BLaER1 (cell line): ENCODE data around the gene OGA.

Experiments used
- H3K27ac ChIP-seq: shearing (Covaris generic); formaldehyde crosslinking; 2 replicates; pipeline ENCODE4 v1.8.1; 2022
- H3K27me3 ChIP-seq: shearing (Covaris generic); formaldehyde crosslinking; 2 replicates; pipeline ENCODE4 v1.8.1; 2022
- H3K36me3 ChIP-seq: shearing (Covaris generic); formaldehyde crosslinking; 2 replicates; pipeline ENCODE4 v1.8.1; 2022
- H3K4me1 ChIP-seq: shearing (Covaris generic); formaldehyde crosslinking; 2 replicates; pipeline ENCODE4 v1.8.1; 2022
- H3K4me2 ChIP-seq: shearing (Covaris generic); formaldehyde crosslinking; 2 replicates; pipeline ENCODE4 v1.8.1; 2022
- H3K4me3 ChIP-seq: shearing (Covaris generic); formaldehyde crosslinking; 2 replicates; pipeline ENCODE4 v1.8.1; 2022
- H3K9ac ChIP-seq: shearing (Covaris generic); formaldehyde crosslinking; 2 replicates; pipeline ENCODE4 v1.8.1; 2022
- H3K9me3 ChIP-seq: shearing (Covaris generic); formaldehyde crosslinking; 2 replicates; pipeline ENCODE4 v1.8.1; 2022
- H4K20me1 ChIP-seq: shearing (Covaris generic); formaldehyde crosslinking; 2 replicates; pipeline ENCODE4 v1.8.1; 2022
- Cebpa-rat ChIP-seq: shearing (Covaris generic); IDR thresholded peaks from 2 replicates; pipeline ENCODE4 v1.8.1; 2022

Gene OGA

GRCh38 chr10:101827919-101828600, 9.8 kb upstream of the OGA start:
- Histone ChIP-seq H3K9me3 (no peaks in the 10 kb centered on the region), H3K27me3 (no peaks in the 10 kb centered on the region), H3K36me3 (peaks cover 5% of the 10 kb centered on the region; the same call in 1 of the 2 replicates), H3K4me3 (no peak overlapping the region), H3K9ac (no peak overlapping the region), H3K4me1 (peaks cover 47% of the 10 kb centered on the region), H4K20me1 (peaks cover 5% of the 10 kb centered on the region; the same call in 1 of the 2 replicates), H3K4me2 (peak overlapping the region; percentile 88; the same call in 1 of the 2 replicates), H3K27ac (no peak overlapping the region)
- TF ChIP-seq Cebpa-rat, result no peak

GRCh38 chr10:101826852-101827434, 8.7 kb upstream of the OGA start:
- peak overlapping the region; percentile 2; the same call in 1 of the 2 replicates for H3K4me2 ChIP-seq
- H3K9ac ChIP-seq, result no peak overlapping the region
- no peak for TF ChIP-seq Cebpa-rat
- peaks cover 5% of the 10 kb centered on the region; the same call in 1 of the 2 replicates for H4K20me1 ChIP-seq
- H3K4me3 ChIP-seq, result no peak overlapping the region
- no peaks in the 10 kb centered on the region for H3K9me3 ChIP-seq
- peaks cover 5% of the 10 kb centered on the region; the same call in 1 of the 2 replicates for H3K36me3 ChIP-seq
- H3K4me1 ChIP-seq, result peaks cover 42% of the 10 kb centered on the region
- H3K27ac ChIP-seq, result no peak overlapping the region
- H3K27me3 ChIP-seq, result no peaks in the 10 kb centered on the region

- Histone ChIP-seq H3K9me3 (no peaks in the 10 kb centered on the region), H4K20me1 (0 out of 2 replicates have a peak, but pooled peaks cover under 1% of the 10 kb centered on the region), H3K36me3 (peaks cover 5% of the 10 kb centered on the region; the same call in 1 of the 2 replicates), H3K27ac (no peak overlapping the region), H3K9ac (no peak overlapping the region), H3K4me1 (peaks cover 34% of the 10 kb centered on the region), H3K4me3 (no peak overlapping the region), H3K4me2 (no peak overlapping the region), H3K27me3 (no peaks in the 10 kb centered on the region)
- no peak for TF ChIP-seq Cebpa-rat
These were observed 6.5 kb upstream of the OGA start for GRCh38 chr10:101824736-101825135.

- Histone ChIP-seq H3K27ac (peak overlapping the region; percentile 94), H3K4me2 (peak overlapping the region; percentile 97), H4K20me1 (peaks cover 41% of the 10 kb centered on the region), H3K9ac (peak overlapping the region; percentile 78), H3K9me3 (no peaks in the 10 kb centered on the region), H3K27me3 (no peaks in the 10 kb centered on the region), H3K4me1 (peaks cover 36% of the 10 kb centered on the region), H3K36me3 (no peaks in the 10 kb centered on the region), H3K4me3 (peak overlapping the region; percentile 97)
- TF ChIP-seq Cebpa-rat, result no peak
These were observed 809 bp upstream of the OGA start for GRCh38 chr10:101818872-101819633.

GRCh38 chr10:101817337-101818118, 716 bp downstream of the OGA start:
- TF ChIP-seq Cebpa-rat, result no peak
- peak overlapping the region; percentile 94 for H3K9ac ChIP-seq
- H3K4me2 ChIP-seq, result peak overlapping the region; percentile 89
- H3K4me1 ChIP-seq, result peaks cover 39% of the 10 kb centered on the region
- H3K4me3 ChIP-seq, result peak overlapping the region; percentile 97
- no peaks in the 10 kb centered on the region for H3K9me3 ChIP-seq
- peaks cover 56% of the 10 kb centered on the region for H4K20me1 ChIP-seq
- peaks cover 9% of the 10 kb centered on the region for H3K36me3 ChIP-seq
- no peaks in the 10 kb centered on the region for H3K27me3 ChIP-seq
- peak overlapping the region; percentile 94 for H3K27ac ChIP-seq

GRCh38 chr10:101816913-101817336, 1.3 kb downstream of the OGA start:
- Histone ChIP-seq H4K20me1 (peaks cover 62% of the 10 kb centered on the region), H3K4me3 (peak overlapping the region; percentile 97), H3K27me3 (no peaks in the 10 kb centered on the region), H3K4me1 (peaks cover 39% of the 10 kb centered on the region), H3K9ac (peak overlapping the region; percentile 94), H3K36me3 (peaks cover 15% of the 10 kb centered on the region), H3K9me3 (no peaks in the 10 kb centered on the region), H3K4me2 (peak overlapping the region; percentile 89), H3K27ac (peak overlapping the region; percentile 94)
- TF ChIP-seq Cebpa-rat, result no peak

GRCh38 chr10:101816376-101816775, 1.9 kb downstream of the OGA start:
- H3K27ac ChIP-seq, result peak overlapping the region; percentile 94
- H3K9me3 ChIP-seq, result no peaks in the 10 kb centered on the region
- peaks cover 39% of the 10 kb centered on the region for H3K4me1 ChIP-seq
- peak overlapping the region; percentile 97 for H3K4me3 ChIP-seq
- H4K20me1 ChIP-seq, result peaks cover 68% of the 10 kb centered on the region
- peak overlapping the region; percentile 94 for H3K9ac ChIP-seq
- H3K4me2 ChIP-seq, result peak overlapping the region; percentile 89
- peaks cover 19% of the 10 kb centered on the region for H3K36me3 ChIP-seq
- H3K27me3 ChIP-seq, result no peaks in the 10 kb centered on the region
- TF ChIP-seq Cebpa-rat, result no peak

- H3K4me3 ChIP-seq, result peak overlapping the region; percentile 97
- no peaks in the 10 kb centered on the region for H3K27me3 ChIP-seq
- H3K27ac ChIP-seq, result no peak overlapping the region
- peaks cover 86% of the 10 kb centered on the region for H4K20me1 ChIP-seq
- peaks cover 38% of the 10 kb centered on the region for H3K36me3 ChIP-seq
- H3K4me2 ChIP-seq, result peak overlapping the region; percentile 89
- peak overlapping the region; percentile 94; the same call in 1 of the 2 replicates for H3K9ac ChIP-seq
- H3K9me3 ChIP-seq, result no peaks in the 10 kb centered on the region
- peaks cover 27% of the 10 kb centered on the region for H3K4me1 ChIP-seq
- no peak for TF ChIP-seq Cebpa-rat
These were observed 3.7 kb downstream of the OGA start for GRCh38 chr10:101814466-101815071.

- H4K20me1 ChIP-seq, result peaks cover 100% of the 10 kb centered on the region
These were observed 5.6 kb downstream of the OGA start for GRCh38 chr10:101812606-101813005.

More at GRCh38 chr10:101812606-101813005, 5.6 kb downstream of the OGA start:
- peaks cover 57% of the 10 kb centered on the region for H3K36me3 ChIP-seq
- no peak overlapping the region for H3K27ac ChIP-seq
- peaks cover 19% of the 10 kb centered on the region for H3K4me1 ChIP-seq
- no peak overlapping the region for H3K9ac ChIP-seq
- no peaks in the 10 kb centered on the region for H3K9me3 ChIP-seq
- H3K4me2 ChIP-seq, result no peak overlapping the region
- no peaks in the 10 kb centered on the region for H3K27me3 ChIP-seq
- no peak overlapping the region for H3K4me3 ChIP-seq
- TF ChIP-seq Cebpa-rat, result no peak
